Measurements from ENCODE around the gene SLC19A3.

DNA sequence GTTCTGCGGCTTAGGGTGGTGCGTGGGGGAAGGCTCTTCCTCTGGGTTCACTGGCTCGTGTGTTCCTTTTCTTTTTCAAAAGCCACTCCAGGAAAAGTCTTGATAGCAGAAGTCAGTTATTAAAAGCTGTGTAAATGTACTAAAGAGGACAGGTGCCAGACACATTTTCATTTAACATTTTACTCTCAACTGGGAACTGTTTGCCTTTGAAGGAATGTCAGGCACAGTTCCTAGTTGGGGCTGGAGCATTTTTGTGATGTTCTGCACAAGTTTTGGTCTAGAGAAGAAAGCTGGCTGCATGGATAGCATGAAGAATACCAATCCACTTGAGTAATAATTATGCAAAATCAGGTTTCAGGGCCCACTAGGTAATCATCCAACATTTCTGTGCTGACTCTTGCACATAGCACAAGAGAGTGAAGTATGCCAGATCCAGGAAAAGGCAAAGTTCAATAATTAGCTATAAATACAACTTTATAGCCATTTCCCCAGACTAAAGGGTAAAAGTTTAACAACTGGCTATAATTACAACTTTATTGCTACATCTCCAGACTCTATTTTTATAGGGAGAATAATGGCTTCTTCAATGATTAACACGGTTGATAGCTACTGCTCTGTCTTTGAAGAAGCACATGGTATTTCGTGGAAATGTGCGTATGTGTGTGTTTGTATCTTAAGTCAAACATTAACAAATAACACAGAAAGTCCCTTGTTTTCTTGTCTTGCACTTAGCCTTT is 44.1 kb upstream of the SLC19A3 start:
- no peak for TF ChIP-seq EZH2 (IDR thresholded peaks at IDR 0.05; ENCODE audit: insufficient read depth, poor library complexity, severe bottlenecking)
- TF ChIP-seq EZH2phosphoT487 (IDR thresholded peaks at IDR 0.05; ENCODE audit: insufficient read depth, low read depth): no peak
